Right ventricle myocardium inferior (tissue), 1 donor: ENCODE measurements around the gene LPAR2. TPM values are rescaled to one million over a fixed set of nuclear protein-coding genes. Genes with fewer than 3 reads are reported as not detected.
"Not testable (repeated sequence)": the region's sequence is repeated elsewhere in the genome, so short reads cannot be mapped to it uniquely, and the experiment has no call there.

Experiments used
- ATAC-seq: fragments of 200-7000 bp; cut with Tn5 transposase; one replicate; pipeline ENCODE4 v1.9.1; 2020; ENCODE audit warnings: mild to moderate bottlenecking, moderate library complexity
- DNase-seq: peaks from one replicate; pipeline ENCODE4 v3.0.0; 2021; ENCODE audit errors: missing footprints
- intact Hi-C: fragments of 100-400 bp; cut with DNase I; formaldehyde crosslinking; loops from one replicate; pipeline ENCODE4 v1.11.0; 2022
- total RNA-seq: library from RNA; stranded (reverse); fragmentation: NEBNext Ultra II Directional; extraction: Animal tissue kit (Norgen Biotek cat#: 25700); gene quantifications from one replicate; pipeline ENCODE4 v1.2.1, GENCODE V29; 2021
- donor health status: DM: no; HTN: yes; CAD: no; lungs with severe emphysema.

The LPAR2 gene
- total RNA-seq, 1 donor from 2014 or later, result 0.57 TPM

GRCh38 chr19:19610376-19611202, 17.4 kb downstream of the LPAR2 start:
- intact Hi-C loops, result no loop called here
- ATAC-seq, result no peak
- no peak for DNase-seq

- DNase-seq, intact Hi-C loops, ATAC-seq: not testable (repeated sequence)
These were observed 21.3 kb downstream of the LPAR2 start for GRCh38 chr19:19606686-19607085.

GRCh38 chr19:19606021-19606420, 22.0 kb downstream of the LPAR2 start:
- ATAC-seq, result no peak
- DNase-seq, result no peak
- intact Hi-C loops, result no loop called here

- ATAC-seq, result no peak
These were observed 25.2 kb downstream of the LPAR2 start for GRCh38 chr19:19602713-19603324.

GRCh38 chr19:19602136-19602712, 25.8 kb downstream of the LPAR2 start:
- no peak for ATAC-seq
- DNase-seq, result no peak
- intact Hi-C loops, result no loop called here

More at GRCh38 chr19:19602713-19603324, 25.2 kb downstream of the LPAR2 start:
- intact Hi-C loops, result no loop called here
- no peak for DNase-seq

GRCh38 chr19:19600793-19601330, 27.2 kb downstream of the LPAR2 start:
- ATAC-seq, result no peak
- DNase-seq, result no peak
- intact Hi-C loops, result no loop called here

GRCh38 chr19:19598728-19599451, 29.1 kb downstream of the LPAR2 start:
- intact Hi-C loops, DNase-seq, ATAC-seq: not testable (repeated sequence)

GRCh38 chr19:19597809-19598306, 30.2 kb downstream of the LPAR2 start:
- intact Hi-C loops, result no loop called here
- ATAC-seq (no peak), DNase-seq (no peak)

GRCh38 chr19:19595171-19595701, 32.8 kb downstream of the LPAR2 start:
- ATAC-seq (no peak), DNase-seq (no peak)
- intact Hi-C loops, result no loop called here

GRCh38 chr19:19594381-19594780, 33.6 kb downstream of the LPAR2 start:
- ATAC-seq (no peak), DNase-seq (no peak)
- intact Hi-C loops, result no loop called here

GRCh38 chr19:19592690-19593089, 35.3 kb downstream of the LPAR2 start:
- ATAC-seq, result no peak
- no peak for DNase-seq
- intact Hi-C loops, result no loop called here

GRCh38 chr19:19591133-19591825, 36.7 kb downstream of the LPAR2 start:
- ATAC-seq (no peak), DNase-seq (no peak)
- intact Hi-C loops, result no loop called here

GRCh38 chr19:19588546-19588945, 39.5 kb downstream of the LPAR2 start:
- DNase-seq, result no peak
- intact Hi-C loops, result no loop called here
- no peak for ATAC-seq

- intact Hi-C loops, result no loop called here
- DNase-seq (no peak), ATAC-seq (no peak)
These were observed 40.2 kb downstream of the LPAR2 start for GRCh38 chr19:19587771-19588170.

- ATAC-seq (no peak), DNase-seq (peak; percentile 3)
- intact Hi-C loops, result no loop called here
These were observed 43.7 kb downstream of the LPAR2 start for GRCh38 chr19:19584356-19584755.

- ATAC-seq (no peak), DNase-seq (peak; percentile 25)
- intact Hi-C loops, result no loop called here
These were observed 45.5 kb downstream of the LPAR2 start for GRCh38 chr19:19582471-19582870.

- intact Hi-C loops, result no loop called here
- peak; percentile 9 for DNase-seq
- no peak for ATAC-seq
These were observed 46.6 kb downstream of the LPAR2 start for GRCh38 chr19:19581391-19581790.

- no peak for ATAC-seq
- no peak for DNase-seq
- intact Hi-C loops, result no loop called here
These were observed 47.6 kb downstream of the LPAR2 start for GRCh38 chr19:19580418-19580817.
